Measurements from ENCODE around the gene JAK1.
"Not testable (repeated sequence)": the region's sequence is repeated elsewhere in the genome, so short reads cannot be mapped to it uniquely, and the experiment has no call there.

The JAK1 gene

GRCh38 chr1:64966158-64966971 is at the start of gene JAK1:
JAK1 (minus strand) TSS chr1:64966549; CDS start chr1:64886264, 80,285 bp downstream.
- FAIRE-seq: no peak

GRCh38 chr1:65014321-65014720 is 48.0 kb upstream of the JAK1 start:
- FAIRE-seq: no peak

- FAIRE-seq: no peak
Observed at GRCh38 chr1:65011983-65012382, 45.6 kb upstream of the JAK1 start.

- no peak for FAIRE-seq
Observed at GRCh38 chr1:65009724-65010420, 43.5 kb upstream of the JAK1 start.

GRCh38 chr1:65009176-65009575 is 42.8 kb upstream of the JAK1 start:
- peak; percentile 59 for FAIRE-seq

- no peak for FAIRE-seq
Observed at GRCh38 chr1:65006806-65007205, 40.5 kb upstream of the JAK1 start.

- FAIRE-seq: no peak
Observed at GRCh38 chr1:65003316-65003664, 36.9 kb upstream of the JAK1 start.

GRCh38 chr1:65002508-65003315 is 36.4 kb upstream of the JAK1 start:
- no peak for FAIRE-seq

GRCh38 chr1:65002156-65002507 is 35.8 kb upstream of the JAK1 start:
- no peak for FAIRE-seq

GRCh38 chr1:65001231-65001792 is 35.0 kb upstream of the JAK1 start:
- no peak for FAIRE-seq

GRCh38 chr1:64998425-64998948 is 32.1 kb upstream of the JAK1 start:
- FAIRE-seq: not testable (repeated sequence)

- no peak for FAIRE-seq
Observed at GRCh38 chr1:64996541-64997257, 30.4 kb upstream of the JAK1 start.

GRCh38 chr1:64995316-64995715 is 29.0 kb upstream of the JAK1 start:
- no peak for FAIRE-seq

- no peak for FAIRE-seq
Observed at GRCh38 chr1:64986903-64987871, 20.8 kb upstream of the JAK1 start.

GRCh38 chr1:64984737-64985136 is 18.4 kb upstream of the JAK1 start:
- no peak for FAIRE-seq

GRCh38 chr1:64984106-64984505 is 17.8 kb upstream of the JAK1 start:
- FAIRE-seq: no peak

- no peak for FAIRE-seq
Observed at GRCh38 chr1:64983110-64983509, 16.8 kb upstream of the JAK1 start.

GRCh38 chr1:64981601-64982533 is 15.5 kb upstream of the JAK1 start:
- FAIRE-seq: no peak

GRCh38 chr1:64980745-64981600 is 14.6 kb upstream of the JAK1 start:
- FAIRE-seq: no peak
